Measurements from ENCODE around the gene CHST1.

- no peak for TF ChIP-seq POLR2AphosphoS5 (IDR thresholded peaks at IDR 0.05; ENCODE audit: low read depth, low read length)
- TF ChIP-seq TAF1 (IDR thresholded peaks at IDR 0.05; ENCODE audit: borderline replicate concordance, insufficient read depth, low read length): no peak
- TF ChIP-seq REST (IDR thresholded peaks at IDR 0.05; ENCODE audit: insufficient read depth in 1 of 2, low read depth in 2 of 2, low read length in 2 of 2): no peak
- no peak for TF ChIP-seq SIN3A (IDR thresholded peaks at IDR 0.05; ENCODE audit: borderline replicate concordance, insufficient read depth, low read length)
These were observed 57.4 kb downstream of the CHST1 start for GRCh38 chr11:45607995-45608394.

Measured in PFSK-1 (cell line).